ENCODE measurements around the gene ELAVL1. TPM values are rescaled to one million over a fixed set of nuclear protein-coding genes. Genes with fewer than 3 reads are reported as not detected.

ELAVL1 gene
- total RNA-seq, 2 donors from 2014 or later: 49.9 to 50.7 TPM

GRCh38 chr19:7928741-7929701, 76.4 kb downstream of the ELAVL1 start:
- intact Hi-C loops (cut with DNase I): loop anchor here in 1 of 2 donors (5.0 kb wide), 1 partner anchor 328 kb away; no protein-coding TSS in a partner anchor

GRCh38 chr19:7928334-7928706, 77.1 kb downstream of the ELAVL1 start:
- intact Hi-C loops (cut with DNase I): loop anchor here in 1 of 2 donors (5.0 kb wide), 1 partner anchor 329 kb away; no protein-coding TSS in a partner anchor
- no peak for DNase-seq (ENCODE audit: low spot score)

More at GRCh38 chr19:7928741-7929701, 76.4 kb downstream of the ELAVL1 start:
- no peak for DNase-seq (ENCODE audit: low spot score)

GRCh38 chr19:7927605-7928333, 77.7 kb downstream of the ELAVL1 start:
- DNase-seq (ENCODE audit: low spot score): no peak
- intact Hi-C loops (cut with DNase I): loop anchor here in 1 of 2 donors (5.0 kb wide), 1 partner anchor 330 kb away; no protein-coding TSS in a partner anchor

GRCh38 chr19:7926727-7927604, 78.5 kb downstream of the ELAVL1 start:
- no peak for DNase-seq (ENCODE audit: low spot score)
- intact Hi-C loops (cut with DNase I): loop anchor here in 1 of 2 donors (5.0 kb wide), 1 partner anchor 330 kb away; no protein-coding TSS in a partner anchor

- intact Hi-C loops (cut with DNase I): loop anchor here in 1 of 2 donors (5.0 kb wide), 1 partner anchor 331 kb away; no protein-coding TSS in a partner anchor
- DNase-seq (ENCODE audit: low spot score): peak; percentile 90
Measured at GRCh38 chr19:7926021-7926726, 79.3 kb downstream of the ELAVL1 start, which contains the start of gene CTXN1. Gene CTXN1 (minus strand): TSS chr19:7926135. CDS start chr19:7925538, 597 bp downstream.

- intact Hi-C loops (cut with DNase I): loop anchor here in 1 of 2 donors (5.0 kb wide), 1 partner anchor 332 kb away; no protein-coding TSS in a partner anchor
- peak; percentile 92 for DNase-seq (ENCODE audit: low spot score)
Measured at GRCh38 chr19:7925171-7925851, 80.1 kb downstream of the ELAVL1 start.

- no peak for DNase-seq (ENCODE audit: low spot score)
- intact Hi-C loops (cut with DNase I): loop anchor here in 1 of 2 donors (5.0 kb wide), 1 partner anchor 333 kb away; no protein-coding TSS in a partner anchor
Measured at GRCh38 chr19:7924651-7925170, 80.7 kb downstream of the ELAVL1 start.

GRCh38 chr19:7924241-7924640, 81.2 kb downstream of the ELAVL1 start:
- DNase-seq (ENCODE audit: low spot score): no peak
- intact Hi-C loops (cut with DNase I): no loop called here

- intact Hi-C loops (cut with DNase I): no loop called here
- DNase-seq (ENCODE audit: low spot score): no peak
Measured at GRCh38 chr19:7923295-7924191, 81.9 kb downstream of the ELAVL1 start.

GRCh38 chr19:7922836-7923195, 82.6 kb downstream of the ELAVL1 start:
- intact Hi-C loops (cut with DNase I): no loop called here
- DNase-seq (ENCODE audit: low spot score): no peak

- intact Hi-C loops (cut with DNase I): no loop called here
Measured at GRCh38 chr19:7921967-7922835, 83.2 kb downstream of the ELAVL1 start.

GRCh38 chr19:7921302-7921966, 84.0 kb downstream of the ELAVL1 start:
- intact Hi-C loops (cut with DNase I): no loop called here
- no peak for DNase-seq (ENCODE audit: low spot score)

More at GRCh38 chr19:7921967-7922835, 83.2 kb downstream of the ELAVL1 start:
- DNase-seq (ENCODE audit: low spot score): no peak

- intact Hi-C loops (cut with DNase I): no loop called here
Measured at GRCh38 chr19:7920519-7921301, 84.7 kb downstream of the ELAVL1 start.

More at GRCh38 chr19:7920519-7921301, 84.7 kb downstream of the ELAVL1 start:
- DNase-seq (ENCODE audit: low spot score): peak; percentile 100

Measured in posterior vena cava (tissue), 2 donors.